HepG2 (cell line): Measurements from ENCODE around the gene KRT79. TPM values are rescaled to one million over a fixed set of nuclear protein-coding genes. Genes with fewer than 3 reads are reported as not detected.

Source experiments
- ATAC-seq: fragments of 200-7000 bp; cut with Tn5 transposase; 3 replicates; pipeline ENCODE4 v1.9.1; 2020; ENCODE audit warnings: mild to moderate bottlenecking, moderate library complexity
- BruUV-seq: library from RNA; stranded (reverse); fragments of 400-500 nt; replicated peaks from 2 replicates; lab custom pipeline; 2021; lab: Mats Ljungman, UMichigan
- CTCF ChIA-PET: fragments of 300-600 bp; formaldehyde crosslinking; extraction: SDS; loops from one replicate; lab custom pipeline; 2021; ENCODE audit warnings: low total read pairs, inconsistent platforms, low intra/inter-chr PET ratio; lab: Yijun Ruan, JAX
- POLR2A ChIA-PET: fragments of 350-600 bp; sonication (Branson Sonifier 250); formaldehyde crosslinking; loops from one replicate; lab custom pipeline; 2020; ENCODE audit warnings: antibody characterized with exemption, inconsistent platforms; lab: Yijun Ruan, JAX
- DNase-seq: peaks from one replicate; pipeline ENCODE4 v3.0.0-alpha.2; 2015; ENCODE audit warnings: low spot score
- FAIRE-seq: peaks from 3 replicates; lab custom pipeline; 2011; peaks lifted over from hg19 to GRCh38; lab: Jason Lieb, UNC
- H2AFZ ChIP-seq: one replicate; pipeline ENCODE4 v1.6.1; 2011; ENCODE audit warnings: low read length, inconsistent platforms
- H3K27ac ChIP-seq: fragments of 300-600 bp; 3 replicates; pipeline ENCODE4 v1.8.0; 2011; ENCODE audit warnings: mixed run types, mild to moderate bottlenecking, mixed read lengths, low read length, inconsistent platforms; ENCODE audit not compliant: insufficient read depth; ENCODE audit errors: extremely low read length
- H3K27me3 ChIP-seq, 2 experiments: fragments of 200-600 bp in 1 of 2; 2 replicates in 1 of 2; 3 replicates in 1 of 2; pipeline versions ENCODE4 v1.6.0 to v1.8.0; 2011; ENCODE audit warnings: low read length in 2 of 2, mild to moderate bottlenecking in 2 of 2, moderate library complexity in 2 of 2, inconsistent platforms in 1 of 2; ENCODE audit not compliant: insufficient read depth in 2 of 2, control insufficient read depth in 1 of 2
- H3K36me3 ChIP-seq, 2 experiments: fragments of 200-600 bp in 1 of 2; replicated peaks in 1 of 2; 2 replicates in 1 of 2; 3 replicates in 1 of 2; pipeline versions ENCODE4 v1.5.1 to v1.8.0; 2011; ENCODE audit warnings: low read length in 2 of 2, inconsistent platforms in 1 of 2; ENCODE audit not compliant: insufficient read depth in 2 of 2, control insufficient read depth in 1 of 2
- H3K4me1 ChIP-seq: 2 replicates; pipeline ENCODE4 v1.5.1; 2012; ENCODE audit warnings: low read length, inconsistent platforms; ENCODE audit not compliant: insufficient read depth
- H3K4me2 ChIP-seq: 2 replicates; pipeline ENCODE4 v1.6.0; 2011; ENCODE audit warnings: low read depth, low read length, inconsistent platforms
- H3K4me3 ChIP-seq, 3 experiments: fragments of 200-600 bp in 1 of 3; sonication (generic), shearing (Covaris generic) in 1 of 3; replicated peaks in 1 of 3; 2 replicates each; pipeline ENCODE4 v1.5.1; 2011 to 2016; ENCODE audit warnings: low read length in 3 of 3, inconsistent platforms in 2 of 3, low read depth in 2 of 3, mild to moderate bottlenecking in 2 of 3, control low read depth in 1 of 3, mixed read lengths in 1 of 3; ENCODE audit not compliant: insufficient read depth in 1 of 3
- H3K79me2 ChIP-seq: one replicate; pipeline ENCODE4 v1.6.1; 2011; ENCODE audit warnings: low read length, inconsistent platforms; ENCODE audit not compliant: insufficient read depth
- H3K9ac ChIP-seq: 2 replicates; pipeline ENCODE4 v1.6.0; 2011; ENCODE audit warnings: mild to moderate bottlenecking, low read depth, low read length, inconsistent platforms; ENCODE audit not compliant: insufficient read depth
- H3K9me3 ChIP-seq: 2 replicates; pipeline ENCODE4 v1.5.1; 2012; ENCODE audit warnings: mild to moderate bottlenecking, low read length
- H4K20me1 ChIP-seq: 2 replicates; pipeline ENCODE4 v1.6.0; 2011; ENCODE audit warnings: inconsistent platforms, mild to moderate bottlenecking, low read length, moderate library complexity; ENCODE audit not compliant: insufficient read depth
- BCLAF1 ChIP-seq: fragments of 450-650 bp; IDR thresholded peaks from 2 replicates; pipeline ENCODE4 v1.6.1; 2017; ENCODE audit warnings: mild to moderate bottlenecking
- GTF3A ChIP-seq: sonication (generic); formaldehyde crosslinking; conservative IDR thresholded peaks from 2 replicates; pipeline ENCODE4 v1.4.0; 2020; ENCODE audit warnings: mild to moderate bottlenecking, missing genetic modification reagents
- JUND ChIP-seq: sonication (generic); formaldehyde crosslinking; IDR thresholded peaks from 2 replicates; pipeline ENCODE4 v1.8.0; 2022; ENCODE audit warnings: mild to moderate bottlenecking, missing genetic modification reagents
- MED13 ChIP-seq: sonication (generic); formaldehyde crosslinking; IDR thresholded peaks from 2 replicates; pipeline ENCODE4 v1.5.0; 2020; ENCODE audit warnings: missing genetic modification reagents
- PRDM4 ChIP-seq: sonication (generic); formaldehyde crosslinking; IDR thresholded peaks from 2 replicates; pipeline ENCODE4 v1.9.0; 2021; ENCODE audit warnings: missing genetic modification reagents, borderline replicate concordance
- TBX3 ChIP-seq: fragments of 450-650 bp; IDR thresholded peaks from 2 replicates; pipeline ENCODE4 v1.6.1; 2017; ENCODE audit warnings: antibody characterized with exemption, mild to moderate bottlenecking, inconsistent platforms, borderline replicate concordance
- U2AF1 ChIP-seq: fragments of 200-400 bp; formaldehyde crosslinking; optimal IDR thresholded peaks from 2 replicates; pipeline ENCODE3; 2017; ENCODE audit warnings: mild to moderate bottlenecking, low read depth, low read length
- ZBTB39 ChIP-seq: sonication (generic); formaldehyde crosslinking; IDR thresholded peaks from 2 replicates; pipeline ENCODE4 v1.5.0; 2020; ENCODE audit warnings: missing genetic modification reagents
- ZFP36L2 ChIP-seq: sonication (generic); formaldehyde crosslinking; IDR thresholded peaks from 2 replicates; pipeline ENCODE4 v1.4.0; 2020; ENCODE audit warnings: missing genetic modification reagents
- ZNF281 ChIP-seq: sonication (generic); formaldehyde crosslinking; IDR thresholded peaks from 2 replicates; pipeline ENCODE4 v1.4.0; 2020; ENCODE audit warnings: missing genetic modification reagents, borderline replicate concordance
- WGBS: methylation state at CpG from one replicate; pipeline ENCODE4 v1.1.6; 2017; ENCODE audit warnings: low lambda C conversion rate; 5-methylcytosine and 5-hydroxymethylcytosine counted together
- in situ Hi-C: cut with HindIII; loops from 2 replicates; pipeline ENCODE4 v1.10.0; 2017; ENCODE audit warnings: low pct_unique_long_range_greater_than_20kb; ENCODE audit not compliant: extremely low pct_ligation_motif_present
- intact Hi-C: fragments of 100-400 bp; cut with micrococcal nuclease; formaldehyde crosslinking; loops from one replicate; pipeline ENCODE4 v1.10.0; 2022; ENCODE audit not compliant: unreplicated experiment
- polyA plus RNA-seq, 8 experiments: library from polyadenylated mRNA; depleted of rRNA in 3 of 8; stranded (reverse) in 7 of 8; unstranded in 1 of 8; fragments of >200 nt; fragmentation: Illumina TruSeq in 4 of 8; extraction: Trizol in 4 of 8; gene quantifications; 2 replicates each; pipeline versions ENCODE4 v1.2.1 to v1.2.3, GENCODE V29; 2011 to 2016; ENCODE audit warnings: low read depth in 4 of 8, missing spikeins in 1 of 8, mixed read lengths in 1 of 8; ENCODE audit not compliant: insufficient read depth in 1 of 8
- total RNA-seq, 5 experiments: library from RNA; depleted of rRNA; stranded (reverse); fragments of >200 nt; fragmentation: Illumina TruSeq; extraction: Trizol; gene quantifications; 2 replicates each; pipeline ENCODE4 v1.2.3, GENCODE V29; 2016; ENCODE audit warnings: low read depth in 1 of 5

The KRT79 gene
- total and polyA plus RNA-seq, 2 of the 13 experiments (the other 11 are each of a cell fraction or from before 2014, with no cell fraction given): 0.09 TPM; not detected in 1

GRCh38 chr12:52828156-52828555 lies 6.0 kb downstream of the KRT79 start (continued):
- no peak for TF ChIP-seq BCLAF1

GRCh38 chr12:52827499-52828090 lies 6.5 kb downstream of the KRT79 start:
- Histone ChIP-seq H3K9me3 (no peaks in the 10 kb centered on the region), H3K9ac (no peak overlapping the region), H2AFZ (no peak overlapping the region), H3K4me1 (peaks cover 9% of the 10 kb centered on the region), H3K4me2 (no peak overlapping the region), H4K20me1 (no peaks in the 10 kb centered on the region), H3K4me3 (no peak overlapping the region), H3K79me2 (no peaks in the 10 kb centered on the region), H3K27me3 (peaks cover 1 to 17% of the 10 kb centered on the region in 2 experiments; a peak in 3 of 5 replicates), H3K36me3 (no peaks in the 10 kb centered on the region), H3K27ac (no peak overlapping the region)
- FAIRE-seq (no peak), DNase-seq (no peak), ATAC-seq (no peak)
- POLR2A ChIA-PET: no interaction called here
- no TSS peak for BruUV-seq
- WGBS: 8% methylated on average over 6 of the region's 6 CpGs
- CTCF ChIA-PET: no interaction called here
- in situ Hi-C loops (no loop called here), intact Hi-C loops (no loop called here)
- no peak for TF ChIP-seq TBX3
- TF ChIP-seq PRDM4 (CRISPR knock-in tag): no peak
- no peak for TF ChIP-seq U2AF1
- no peak for TF ChIP-seq ZNF281 (CRISPR knock-in tag)
- no peak for TF ChIP-seq GTF3A (CRISPR knock-in tag)
- no peak for TF ChIP-seq ZBTB39 (CRISPR knock-in tag)
- no peak for TF ChIP-seq ZFP36L2 (CRISPR knock-in tag)
- TF ChIP-seq JUND (CRISPR knock-in tag): no peak
- no peak for TF ChIP-seq MED13
